Keratinocyte (primary cell): ENCODE measurements around the gene SNX7.

Source experiments
- CTCF ChIP-seq, 3 experiments: IDR thresholded peaks in 1 of 3; conservative IDR thresholded peaks in 1 of 3; optimal IDR thresholded peaks in 1 of 3; 2 replicates in 2 of 3; 3 replicates in 1 of 3; pipeline versions ENCODE3 to v1.5.1; 2011; ENCODE audit warnings: low read length in 3 of 3, mild to moderate bottlenecking in 3 of 3, moderate library complexity in 2 of 3, control low read depth in 1 of 3, inconsistent platforms in 1 of 3; ENCODE audit not compliant: insufficient read depth in 2 of 3; ENCODE audit errors: extremely low read depth in 1 of 3
- EZH2 ChIP-seq: IDR thresholded peaks from one replicate; pipeline ENCODE4 v1.6.1; 2012; ENCODE audit warnings: inconsistent platforms, mild to moderate bottlenecking, low read length, moderate library complexity

GRCh38 chr1:98733782-98734112, 72.2 kb downstream of the SNX7 start:
- TF ChIP-seq CTCF (optimal IDR thresholded peaks at IDR 0.05 in 1 of 3, IDR thresholded peaks at IDR 0.05 in 1 of 3, conservative IDR thresholded peaks at IDR 0.05 in 1 of 3; ENCODE audit: extremely low read depth in 1 of 3, insufficient read depth in 2 of 3, low read length in 3 of 3) (no peak), EZH2 (no peak)
